HEK293T (cell line): Measurements from ENCODE around the gene FAM53B.
"Not testable (repeated sequence)": the region's sequence is repeated elsewhere in the genome, so short reads cannot be mapped to it uniquely, and the experiment has no call there.

Experiments
- CTCF ChIA-PET: fragments of 350-600 bp; formaldehyde crosslinking; extraction: SDS; loops from one replicate; lab custom pipeline; 2021; ENCODE audit warnings: antibody characterized with exemption, inconsistent platforms; lab: Yijun Ruan, JAX
- POLR2A ChIA-PET: fragments of 350-600 bp; formaldehyde crosslinking; extraction: SDS; loops from one replicate; lab custom pipeline; 2020; ENCODE audit warnings: antibody characterized with exemption, inconsistent platforms; lab: Yijun Ruan, JAX
- DNase-seq: peaks from one replicate; pipeline ENCODE4 v3.0.0; 2012; ENCODE audit warnings: mixed read lengths; ENCODE audit errors: extremely low spot score
- ARNT ChIP-seq: fragments of 450-650 bp; IDR thresholded peaks from 2 replicates; pipeline ENCODE4 v1.6.1; 2017; ENCODE audit warnings: mild to moderate bottlenecking
- BHLHE40 ChIP-seq: fragments of 450-650 bp; IDR thresholded peaks from 2 replicates; pipeline ENCODE4 v1.6.1; 2016; ENCODE audit warnings: mild to moderate bottlenecking, moderate library complexity, borderline replicate concordance
- CTBP1 ChIP-seq: fragments of 450-650 bp; IDR thresholded peaks from 2 replicates; pipeline ENCODE4 v1.6.1; 2016; ENCODE audit warnings: borderline replicate concordance
- ELF4 ChIP-seq: fragments of 450-650 bp; IDR thresholded peaks from 2 replicates; pipeline ENCODE4 v1.6.1; 2017; ENCODE audit warnings: antibody characterized with exemption
- FOXA1 ChIP-seq: fragments of 450-650 bp; IDR thresholded peaks from 2 replicates; pipeline ENCODE4 v1.6.1; 2016; ENCODE audit warnings: mild to moderate bottlenecking
- FOXK2 ChIP-seq: fragments of 450-650 bp; IDR thresholded peaks from 2 replicates; pipeline ENCODE4 v1.6.1; 2016; ENCODE audit warnings: mild to moderate bottlenecking
- FOXM1 ChIP-seq: fragments of 450-650 bp; IDR thresholded peaks from 2 replicates; pipeline ENCODE4 v1.6.1; 2017; ENCODE audit warnings: mild to moderate bottlenecking, borderline replicate concordance
- HDGF ChIP-seq: fragments of 450-650 bp; IDR thresholded peaks from 2 replicates; pipeline ENCODE4 v1.6.1; 2017; ENCODE audit warnings: antibody characterized with exemption, borderline replicate concordance
- L3MBTL2 ChIP-seq: fragments of 450-650 bp; conservative IDR thresholded peaks from 2 replicates; pipeline ENCODE4 v1.6.1; 2016; ENCODE audit warnings: mild to moderate bottlenecking
- LEF1 ChIP-seq: fragments of 450-650 bp; IDR thresholded peaks from 2 replicates; pipeline ENCODE4 v1.6.1; 2017; ENCODE audit warnings: mild to moderate bottlenecking, borderline replicate concordance
- NFRKB ChIP-seq: fragments of 450-650 bp; IDR thresholded peaks from 2 replicates; pipeline ENCODE4 v1.6.1; 2016; ENCODE audit warnings: mild to moderate bottlenecking, moderate library complexity
- PKNOX1 ChIP-seq: fragments of 450-650 bp; IDR thresholded peaks from 2 replicates; pipeline ENCODE4 v1.6.1; 2016
- SP1 ChIP-seq: fragments of 450-650 bp; IDR thresholded peaks from 2 replicates; pipeline ENCODE4 v1.6.1; 2017
- SUZ12 ChIP-seq: fragments of 450-650 bp; IDR thresholded peaks from 2 replicates; pipeline ENCODE4 v1.6.1; 2016; ENCODE audit warnings: mild to moderate bottlenecking
- TARDBP ChIP-seq: fragments of 450-650 bp; IDR thresholded peaks from 2 replicates; pipeline ENCODE4 v1.6.1; 2016
- ZNF384 ChIP-seq: fragments of 450-650 bp; IDR thresholded peaks from 2 replicates; pipeline ENCODE4 v1.6.1; 2016

Gene FAM53B, protein sequence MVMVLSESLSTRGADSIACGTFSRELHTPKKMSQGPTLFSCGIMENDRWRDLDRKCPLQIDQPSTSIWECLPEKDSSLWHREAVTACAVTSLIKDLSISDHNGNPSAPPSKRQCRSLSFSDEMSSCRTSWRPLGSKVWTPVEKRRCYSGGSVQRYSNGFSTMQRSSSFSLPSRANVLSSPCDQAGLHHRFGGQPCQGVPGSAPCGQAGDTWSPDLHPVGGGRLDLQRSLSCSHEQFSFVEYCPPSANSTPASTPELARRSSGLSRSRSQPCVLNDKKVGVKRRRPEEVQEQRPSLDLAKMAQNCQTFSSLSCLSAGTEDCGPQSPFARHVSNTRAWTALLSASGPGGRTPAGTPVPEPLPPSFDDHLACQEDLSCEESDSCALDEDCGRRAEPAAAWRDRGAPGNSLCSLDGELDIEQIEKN

DNA sequence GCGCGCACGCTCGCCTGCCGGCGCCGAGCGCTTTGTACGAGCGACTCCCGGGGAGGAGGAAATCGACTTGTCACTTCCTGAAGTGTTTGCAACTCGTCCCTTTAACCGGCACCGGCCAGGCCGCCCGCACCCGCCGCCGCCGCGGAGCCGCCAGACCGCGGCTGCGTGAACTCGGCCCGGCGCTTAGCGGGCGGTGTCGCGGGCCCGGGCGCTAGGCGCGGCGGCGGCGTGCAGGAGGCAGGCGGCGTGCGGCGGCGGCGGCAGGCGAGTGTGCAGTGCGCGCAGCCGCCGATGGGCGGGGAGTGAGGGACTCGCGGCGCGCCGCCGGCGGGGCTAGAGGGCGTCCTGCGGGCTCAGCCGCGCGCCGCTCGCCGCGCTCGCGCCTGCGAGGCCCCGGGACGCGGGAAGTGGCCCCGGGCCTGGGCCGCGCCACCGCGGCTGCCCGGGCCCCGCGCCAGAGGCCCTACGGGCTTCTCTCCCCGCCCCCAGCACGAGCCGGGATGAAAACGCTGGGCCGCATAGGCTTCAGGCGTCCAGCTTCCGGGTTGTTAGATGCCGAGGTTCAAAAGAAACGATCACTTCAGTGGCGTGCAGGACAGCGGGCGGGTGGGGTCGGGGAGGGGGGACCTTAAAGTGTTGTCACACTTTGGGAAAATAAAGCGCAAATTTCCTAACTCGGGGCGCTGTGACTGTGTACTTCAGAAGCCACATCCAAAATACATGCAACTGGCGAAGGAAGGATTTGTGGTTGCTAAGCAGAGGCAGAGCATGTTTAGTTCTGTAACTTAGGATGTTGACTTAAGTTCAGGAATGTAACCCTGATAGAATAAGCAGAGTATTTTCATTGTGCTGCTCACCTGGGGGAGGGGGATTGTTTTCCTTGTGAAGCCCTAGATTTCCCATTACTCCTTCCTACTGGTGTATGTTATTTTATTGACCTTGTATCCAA is at the start of gene FAM53B:
Gene FAM53B, minus strand, starts transcription at position 277 of the 949 bp plus-strand sequence. CDS start 37,665 bp downstream, outside the sequence.
- ChIA-PET POLR2A (no interaction called here), CTCF (interaction anchor here (0.5 to 1.9 kb wide), 4 partner anchors 10 to 211 kb away, joined by 4 to 6 read pairs (median 6); no protein-coding TSS in a partner anchor)
- DNase-seq, result peak; percentile 89
- TF ChIP-seq FOXK2 (no peak), TARDBP (no peak), ARNT (peak; percentile 31; the same call in 1 of the 2 replicates), SUZ12 (no peak), FOXM1 (no peak; the same call in 1 of the 2 replicates), FOXA1 (no peak)

GRCh38 chr10:124792998-124793352 is 48.8 kb upstream of the FAM53B start:
- TF ChIP-seq L3MBTL2 (no peak), TARDBP (no peak), SUZ12 (no peak), PKNOX1 (no peak), FOXA1 (no peak), FOXK2 (no peak), BHLHE40 (no peak), SP1 (no peak), LEF1 (no peak), NFRKB (no peak), FOXM1 (no peak), HDGF (no peak), CTBP1 (no peak), ZNF384 (no peak), ELF4 (no peak), ARNT (no peak)
- DNase-seq, result no peak
- POLR2A ChIA-PET, result interaction anchor here (1.4 kb wide), 1 partner anchor 9 kb away, joined by 3 read pairs; the partner anchor contains the start of gene ABRAXAS2
- CTCF ChIA-PET, result no interaction called here

GRCh38 chr10:124791547-124792348 is 47.6 kb upstream of the FAM53B start, which contains the start of gene EEF1AKMT2:
TSS of gene EEF1AKMT2 (minus strand) at chr10:124791887. CDS start at chr10:124791833, 54 bp downstream.
- DNase-seq, result peak; percentile 95
- ChIA-PET CTCF (interaction anchor here (0.5 kb wide), 1 partner anchor 1011 kb away, joined by 3 read pairs; no protein-coding TSS in a partner anchor), POLR2A (interaction anchor here (0.5 to 2.0 kb wide), 15 partner anchors 9 to 356 kb away, joined by 3 to 24 read pairs (median 4); partner anchors contain the start of gene ABRAXAS2)

GRCh38 chr10:124782900-124783299 is 38.7 kb upstream of the FAM53B start:
- DNase-seq, CTCF ChIA-PET, POLR2A ChIA-PET: not testable (repeated sequence)

More at GRCh38 chr10:124791547-124792348, 47.6 kb upstream of the FAM53B start, which contains the start of gene EEF1AKMT2:
- TF ChIP-seq ELF4 (peak; percentile 50; the same call in 1 of the 2 replicates), FOXK2 (no peak), SUZ12 (no peak), L3MBTL2 (no peak; the same call in 1 of the 2 replicates), HDGF (no peak), FOXM1 (no peak), ZNF384 (no peak), CTBP1 (peak; percentile 17; the same call in 1 of the 2 replicates), PKNOX1 (no peak), LEF1 (no peak)

DNA sequence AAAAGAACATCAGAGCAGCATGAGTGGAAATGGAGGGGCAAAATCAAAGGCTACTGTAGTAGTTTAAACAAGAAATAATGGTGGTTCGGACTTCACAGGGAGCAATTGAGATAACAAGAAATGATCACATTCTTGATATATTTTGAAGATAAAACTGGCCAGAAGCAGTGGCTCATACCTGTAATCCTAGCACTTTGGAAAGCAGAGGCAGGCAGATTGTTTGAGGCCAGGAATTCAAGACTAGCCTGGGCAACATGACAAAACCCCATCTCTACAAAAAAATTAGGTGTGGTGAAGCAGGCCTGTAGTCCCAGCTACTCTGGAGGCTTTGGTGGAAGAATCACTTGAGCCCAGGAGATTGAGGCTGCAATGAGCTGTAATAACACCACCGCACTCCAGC is 24.6 kb upstream of the FAM53B start:
- no peak for DNase-seq
- ChIA-PET CTCF (no interaction called here), POLR2A (interaction anchor here (0.6 kb wide), 1 partner anchor 9 kb away, joined by 3 read pairs; no protein-coding TSS in a partner anchor)
- TF ChIP-seq ELF4, result no peak
- no peak for TF ChIP-seq NFRKB
- no peak for TF ChIP-seq ZNF384
- TF ChIP-seq TARDBP, result no peak
- no peak for TF ChIP-seq HDGF
- no peak for TF ChIP-seq ARNT
- TF ChIP-seq BHLHE40, result no peak
- no peak for TF ChIP-seq L3MBTL2
- TF ChIP-seq FOXM1, result no peak
- TF ChIP-seq FOXA1, result no peak
- no peak for TF ChIP-seq LEF1
- TF ChIP-seq FOXK2, result no peak
- TF ChIP-seq CTBP1, result no peak
- no peak for TF ChIP-seq SP1
- TF ChIP-seq SUZ12, result no peak
- TF ChIP-seq PKNOX1, result no peak
